ENCODE measurements around the gene MIX23.
A peak's percentile ranks its signal among the peaks of the same experiment; 100 is the strongest.

MIX23 gene

DNA sequence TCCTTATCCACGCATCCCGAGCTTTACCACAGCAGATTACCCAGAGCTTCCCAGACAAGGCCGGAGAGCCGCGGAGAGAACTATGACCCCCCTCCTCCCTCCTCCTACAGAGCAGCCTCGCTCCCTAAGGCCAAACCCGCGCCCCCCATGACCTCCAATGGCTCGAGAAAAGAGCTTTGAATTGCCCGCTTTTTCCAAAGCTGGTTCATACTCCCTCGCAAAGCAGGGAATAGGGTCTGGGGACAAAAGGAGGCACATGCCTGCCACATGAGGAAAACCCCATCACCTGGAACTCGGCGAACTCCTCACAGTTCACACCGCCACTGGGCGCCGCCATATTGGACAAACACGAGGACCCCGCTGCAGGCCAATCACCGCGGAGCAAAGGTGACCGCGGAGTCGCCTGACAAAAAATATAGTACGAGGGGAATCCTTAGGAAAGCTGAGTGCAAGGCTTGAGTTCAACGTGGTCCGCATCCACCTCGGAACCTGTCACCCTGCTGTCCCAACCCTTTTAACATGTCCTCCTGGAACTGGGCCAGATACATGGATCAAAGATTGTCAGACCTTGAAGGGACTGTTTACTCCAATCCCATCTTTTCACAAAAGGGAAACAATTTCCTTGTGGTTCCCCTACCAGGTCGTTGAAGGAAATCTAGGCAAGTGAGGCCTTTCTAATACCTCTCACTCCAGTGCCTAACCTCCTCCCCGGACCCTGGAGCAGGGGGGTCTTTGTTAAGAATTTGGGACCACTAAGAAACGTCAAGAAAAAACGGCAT is at the start of gene MIX23:
MIX23 (minus strand) TSS at position 344 of the 779 bp plus-strand sequence; CDS start at position 337, 7 bp downstream.
- peak; percentile 96 for DNase-seq

DNA sequence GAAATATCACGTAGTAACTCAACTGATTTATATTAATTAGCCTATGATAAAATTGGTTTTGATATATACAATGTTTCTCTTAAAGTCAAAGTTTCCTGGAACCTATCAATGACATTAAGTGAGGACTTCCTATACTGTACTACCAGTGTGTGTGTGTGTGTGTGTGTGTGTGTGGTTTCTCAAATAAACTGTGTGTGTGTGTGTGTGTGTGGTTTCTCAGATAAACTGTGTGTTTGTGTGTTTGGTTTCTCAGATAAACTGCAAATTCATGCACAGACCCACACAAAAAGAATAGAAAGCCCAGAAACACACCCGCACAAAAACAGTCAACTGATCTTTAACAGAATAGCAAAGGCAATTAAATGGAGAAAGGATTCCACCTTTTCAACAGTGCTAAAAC is 47.3 kb upstream of the MIX23 start:
- no peak for DNase-seq

DNA sequence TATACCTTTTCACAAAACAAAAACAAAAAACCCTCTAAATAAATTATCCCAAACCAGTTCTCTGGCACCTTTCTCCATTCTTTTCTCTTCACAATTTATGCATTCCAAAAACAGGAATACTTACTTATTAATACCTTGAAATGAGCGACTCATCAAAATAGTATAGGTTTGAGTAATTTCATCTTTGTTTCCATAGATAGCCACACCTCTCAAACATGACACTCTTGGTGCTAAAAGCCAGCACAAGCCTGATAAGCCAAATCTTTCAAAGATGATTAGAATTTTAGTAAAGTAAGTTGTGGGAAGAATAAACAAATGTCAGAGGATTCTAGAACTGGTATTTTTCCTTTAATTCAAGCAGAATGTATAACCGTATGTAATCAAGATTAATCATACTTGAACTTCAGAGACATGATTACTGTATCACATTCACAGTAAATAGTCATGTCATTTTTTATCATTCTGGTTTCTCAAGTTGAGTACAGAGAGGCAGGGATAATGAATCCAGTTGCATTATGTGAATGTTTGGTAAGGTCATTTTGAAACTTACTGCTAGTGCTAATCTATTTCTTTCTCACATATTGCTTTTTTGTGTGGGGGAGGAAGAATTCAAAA is 44.9 kb upstream of the MIX23 start:
- DNase-seq = no peak

DNA sequence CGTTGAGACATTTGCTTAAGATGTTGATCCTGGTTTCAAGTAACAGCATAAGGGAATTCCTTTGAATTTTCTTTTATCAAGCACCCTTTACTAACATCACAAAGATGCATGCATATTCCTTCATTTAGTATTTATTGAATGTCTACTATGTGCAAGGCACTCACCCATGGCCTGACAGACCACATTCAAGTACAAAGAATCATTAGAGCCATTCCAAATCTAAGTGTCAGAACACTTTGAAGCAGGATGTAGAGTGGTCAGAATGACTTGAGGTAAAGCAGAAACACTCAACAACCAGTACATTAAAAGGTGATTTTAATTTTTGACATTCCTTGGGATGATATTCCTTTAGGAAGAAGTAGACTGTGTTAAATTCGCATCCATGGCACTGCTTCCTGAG is 38.8 kb upstream of the MIX23 start:
- DNase-seq = no peak

DNA sequence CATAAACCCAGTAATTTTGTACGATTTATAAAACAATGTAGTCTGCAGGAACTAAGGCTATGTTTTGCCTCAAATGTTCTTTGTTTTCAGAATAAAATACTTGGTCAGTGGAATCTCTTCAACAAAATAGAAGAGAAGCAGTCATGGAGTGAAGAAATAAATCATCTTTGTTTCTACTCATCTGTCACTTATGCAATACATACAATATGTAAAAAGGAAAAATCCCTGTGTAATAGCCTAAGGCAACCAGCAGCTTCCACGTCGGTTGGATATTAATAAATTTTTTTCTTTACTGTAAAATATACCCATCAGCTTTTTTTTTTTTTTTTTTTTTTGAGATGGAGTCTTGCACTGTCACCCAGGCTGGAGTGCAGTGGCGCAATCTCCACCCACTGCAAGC is 38.1 kb upstream of the MIX23 start:
- no peak for DNase-seq

DNA sequence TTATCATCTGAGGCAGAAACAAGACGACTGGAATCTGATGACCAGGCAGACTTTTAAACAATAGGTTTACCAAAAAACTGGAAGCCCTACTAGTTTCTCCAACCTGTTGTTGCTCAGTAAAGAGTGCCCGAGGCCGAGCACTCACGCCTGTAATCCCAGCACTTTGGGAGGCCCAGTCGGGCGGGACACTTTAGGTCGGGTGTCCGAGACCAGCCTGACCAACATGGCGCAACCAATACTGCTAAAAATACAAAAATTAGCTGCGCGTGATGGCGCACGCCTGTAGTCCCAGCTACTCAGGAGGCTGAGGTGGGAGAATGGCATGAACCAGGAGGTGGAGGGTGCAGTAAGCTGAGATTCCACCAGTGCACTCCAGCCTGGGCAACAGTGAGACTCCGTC is 33.9 kb upstream of the MIX23 start:
- no peak for DNase-seq

DNA sequence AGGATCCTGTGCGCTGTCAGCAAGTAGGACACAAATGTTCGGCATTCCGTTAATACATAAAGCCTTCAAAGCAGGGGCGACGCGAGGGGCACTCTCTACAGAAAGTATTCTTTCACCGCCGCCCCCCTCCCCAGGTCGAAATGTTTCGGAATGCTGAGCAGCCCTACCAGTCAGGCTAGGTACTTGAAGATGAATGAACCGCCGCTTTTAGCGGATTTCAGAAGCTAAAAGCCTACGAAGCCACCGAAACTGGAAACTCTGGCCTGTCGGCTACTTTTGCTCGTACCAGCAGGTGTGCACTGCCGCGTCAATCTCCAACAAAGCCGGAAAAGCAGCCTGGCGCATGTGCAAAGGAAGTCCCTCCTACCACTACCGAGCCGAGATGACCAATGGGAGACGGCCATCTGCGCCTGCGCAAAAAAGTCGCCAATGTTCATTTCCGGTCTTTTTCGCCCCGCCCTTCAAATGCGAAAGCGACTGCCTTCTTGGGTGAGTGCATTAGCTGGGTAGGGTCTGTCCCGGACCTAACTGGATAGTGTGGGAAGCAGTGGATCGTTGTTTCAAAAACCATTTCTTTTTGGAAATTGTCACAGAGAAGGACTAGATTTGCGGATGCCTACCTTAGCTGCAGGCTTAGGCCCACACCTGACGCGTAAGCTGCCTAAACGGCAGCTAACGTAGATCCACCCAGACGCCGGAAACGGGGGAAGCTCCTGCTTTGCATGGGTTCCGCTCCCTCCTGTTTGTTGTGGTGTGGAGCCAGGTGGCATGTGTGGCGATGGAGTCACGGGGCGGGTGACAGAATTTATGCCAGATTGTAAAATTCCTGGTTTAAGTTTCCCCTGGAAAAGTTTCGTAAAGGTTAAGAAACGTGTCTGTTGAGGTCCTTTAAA is 33.0 kb upstream of the MIX23 start, which contains the start of gene WDR5B:
WDR5B (minus strand) TSS at position 301 of the 893 bp plus-strand sequence. CDS start 534 bp downstream, outside the sequence.
- DNase-seq = no peak

DNA sequence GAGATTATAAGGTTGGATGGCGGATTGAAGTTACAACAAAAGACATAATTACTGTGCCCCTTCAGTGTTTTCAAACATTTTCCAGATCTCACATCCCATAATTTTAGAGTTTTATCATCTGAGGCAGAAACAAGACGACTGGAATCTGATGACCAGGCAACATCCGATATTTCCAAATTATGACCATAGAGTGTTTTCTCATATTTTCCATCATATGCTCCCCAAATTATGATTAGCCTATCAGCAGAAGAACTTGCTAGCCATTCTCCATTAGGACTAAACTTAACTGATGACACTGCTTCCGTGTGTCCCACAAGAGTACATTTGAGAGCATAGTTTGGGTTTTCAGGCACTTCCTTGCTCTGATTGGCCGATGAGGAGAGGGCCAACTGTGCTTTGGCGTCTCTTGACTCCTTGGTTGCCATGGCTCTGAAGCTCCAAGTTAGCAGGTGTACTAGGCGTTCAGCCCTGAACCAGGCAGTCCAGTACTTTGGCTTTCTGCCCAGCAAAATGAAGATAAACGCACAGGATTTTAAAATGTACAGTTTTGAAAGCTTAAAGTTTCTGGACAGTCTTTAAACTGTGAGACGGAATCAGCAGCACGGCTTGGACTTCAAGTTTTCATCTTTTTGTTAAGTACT is 32.2 kb upstream of the MIX23 start:
- DNase-seq = no peak

DNA sequence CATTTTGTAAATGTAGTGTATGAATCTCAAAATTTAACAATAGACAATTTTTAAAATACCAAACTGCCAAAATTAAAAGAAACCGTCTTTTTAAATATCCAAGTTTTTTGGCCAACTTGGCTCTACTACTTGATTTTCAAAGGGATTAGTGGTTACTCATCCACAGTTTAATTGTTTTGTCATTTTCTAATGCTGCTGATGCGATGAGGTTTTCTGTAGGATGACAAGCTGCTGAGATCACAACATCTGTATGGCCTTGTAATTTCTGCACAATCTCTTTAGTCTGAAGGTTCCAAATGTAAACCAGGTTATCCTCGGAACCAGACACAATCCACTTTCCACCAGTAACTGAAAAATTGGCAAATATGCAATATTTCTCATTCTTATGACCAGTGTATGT is 31.4 kb upstream of the MIX23 start:
- DNase-seq = no peak

DNA sequence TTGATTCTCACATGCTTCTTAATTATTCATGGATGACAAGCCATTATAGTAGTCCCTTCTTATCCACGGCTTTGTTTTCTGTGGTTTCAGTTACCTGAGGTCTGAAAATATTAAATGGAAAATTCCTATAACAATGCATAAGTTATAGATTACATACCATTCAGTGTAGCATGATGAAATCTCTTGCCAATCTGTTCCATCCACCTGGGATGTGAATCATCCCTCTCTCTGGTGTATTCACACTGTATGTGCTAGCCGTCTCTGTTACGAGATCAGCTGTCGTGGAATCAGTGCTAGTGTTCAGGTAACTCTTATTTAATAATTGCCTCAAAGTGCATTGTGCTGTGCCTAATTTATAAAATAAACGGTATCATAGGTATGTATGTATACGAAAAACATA is 27.6 kb upstream of the MIX23 start:
- no peak for DNase-seq

DNA sequence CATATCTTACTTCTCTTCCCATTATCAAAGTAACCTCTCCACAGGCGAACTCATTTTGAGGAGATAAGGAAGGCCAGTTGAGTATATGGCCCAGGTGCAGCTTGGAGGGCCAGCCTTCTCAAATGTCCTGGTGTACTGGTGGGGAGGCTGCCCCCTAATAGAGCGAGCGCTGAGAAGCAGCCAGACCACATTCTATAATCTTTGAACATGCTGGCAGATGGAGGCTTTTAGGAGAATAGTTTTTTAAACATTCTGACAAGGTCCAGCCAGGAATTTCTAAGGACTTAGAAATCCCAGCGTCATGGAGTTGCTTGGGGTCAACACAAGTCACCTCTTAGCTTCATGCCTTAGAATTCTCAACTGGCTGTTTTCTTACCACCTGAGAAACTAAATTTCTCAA is 27.1 kb upstream of the MIX23 start:
- no peak for DNase-seq

DNA sequence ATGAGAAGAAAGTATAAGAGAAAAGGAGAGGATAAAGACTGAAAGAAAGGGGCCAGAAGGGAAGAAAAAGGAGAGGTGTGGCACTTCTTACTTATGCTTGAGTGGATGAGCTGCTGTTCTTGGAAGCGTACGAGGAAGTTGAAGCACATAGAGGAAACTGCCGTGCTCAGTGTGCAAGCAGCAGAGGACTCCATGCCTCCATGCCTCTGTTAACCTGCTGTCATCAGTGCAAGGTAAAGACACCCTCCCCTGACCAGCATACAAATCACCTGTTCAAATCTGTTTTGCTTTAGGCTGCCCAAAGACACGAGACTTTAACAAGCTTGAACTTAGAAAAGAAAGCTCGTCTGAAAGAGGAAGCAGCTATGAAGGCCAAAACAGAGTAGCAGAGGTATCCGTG is 26.4 kb upstream of the MIX23 start:
- no peak for DNase-seq

DNA sequence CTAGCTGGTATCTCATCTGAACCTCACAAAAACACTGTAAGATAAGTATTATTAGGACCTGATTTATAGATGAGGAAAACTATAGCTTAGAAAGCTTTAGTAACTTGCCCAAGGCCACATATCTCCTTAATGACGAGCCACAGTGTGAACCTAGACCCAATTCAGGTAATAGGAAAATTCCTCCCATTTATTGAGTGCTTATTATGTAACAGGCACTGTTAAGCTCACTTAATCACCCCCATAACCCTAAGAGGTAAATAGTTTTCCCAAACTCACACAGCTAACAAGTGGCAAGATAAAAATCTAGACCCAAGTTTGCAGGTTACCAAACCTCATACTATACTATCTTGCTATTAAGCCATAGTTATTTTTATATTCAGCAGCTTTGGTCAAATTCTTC is 24.9 kb upstream of the MIX23 start:
- DNase-seq = no peak

DNA sequence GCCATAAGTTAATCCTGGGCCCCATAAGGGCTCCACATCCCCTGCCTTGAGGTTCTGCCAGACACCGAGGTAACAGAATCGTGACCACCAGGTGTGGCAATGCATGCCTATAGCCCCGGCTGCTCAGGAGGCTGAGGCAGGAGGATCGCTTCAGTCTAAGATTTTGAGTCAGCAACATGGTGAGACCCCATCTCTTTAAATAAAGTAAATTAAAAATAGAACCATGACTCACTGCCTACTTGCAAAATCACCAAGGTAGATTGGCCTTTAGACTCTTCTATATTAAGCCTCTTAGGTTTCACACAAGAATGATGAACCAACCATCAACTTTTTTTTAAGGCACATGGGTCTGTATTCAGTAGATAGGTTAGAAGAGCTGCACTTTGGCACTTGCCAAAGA is 23.2 kb upstream of the MIX23 start:
- DNase-seq = no peak

DNA sequence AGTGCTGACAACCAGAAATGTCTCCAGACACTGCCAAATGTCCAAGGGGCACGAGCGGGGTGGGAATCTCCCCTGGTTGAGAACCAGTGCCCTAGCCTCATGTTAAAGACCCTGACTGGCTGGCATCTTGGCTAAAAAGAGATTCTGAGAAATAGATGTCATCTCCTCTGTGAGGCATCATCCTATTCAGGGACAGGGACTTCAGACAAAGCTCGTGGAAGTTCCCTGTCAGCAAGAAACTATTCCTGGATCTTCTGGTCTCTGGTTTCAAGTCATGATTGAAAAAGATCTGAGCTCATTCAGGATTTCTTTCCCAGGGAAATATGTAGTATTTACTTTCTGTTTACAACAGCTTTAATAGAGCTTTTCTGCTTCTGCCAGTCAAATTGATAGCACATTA is 22.0 kb upstream of the MIX23 start:
- DNase-seq = no peak

DNA sequence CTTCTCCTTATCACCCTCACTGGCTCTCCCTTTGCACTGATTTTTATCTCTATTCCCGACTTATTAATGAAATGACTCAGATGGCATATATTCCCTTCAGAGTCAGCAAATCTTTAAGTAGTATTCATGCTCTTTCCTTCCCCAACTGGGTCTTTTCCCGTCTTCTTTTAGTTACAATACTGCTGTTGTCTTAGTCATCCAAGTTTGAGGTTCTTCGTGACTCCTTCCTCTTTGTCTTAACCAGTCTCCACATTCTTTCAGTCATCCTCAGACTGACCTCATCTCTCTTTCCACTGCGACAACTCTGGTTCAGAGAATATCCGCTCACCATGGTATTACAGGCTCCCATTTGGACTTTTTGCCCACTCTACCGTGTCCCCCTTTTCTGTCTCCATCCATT is 20.5 kb upstream of the MIX23 start:
- no peak for DNase-seq

DNA sequence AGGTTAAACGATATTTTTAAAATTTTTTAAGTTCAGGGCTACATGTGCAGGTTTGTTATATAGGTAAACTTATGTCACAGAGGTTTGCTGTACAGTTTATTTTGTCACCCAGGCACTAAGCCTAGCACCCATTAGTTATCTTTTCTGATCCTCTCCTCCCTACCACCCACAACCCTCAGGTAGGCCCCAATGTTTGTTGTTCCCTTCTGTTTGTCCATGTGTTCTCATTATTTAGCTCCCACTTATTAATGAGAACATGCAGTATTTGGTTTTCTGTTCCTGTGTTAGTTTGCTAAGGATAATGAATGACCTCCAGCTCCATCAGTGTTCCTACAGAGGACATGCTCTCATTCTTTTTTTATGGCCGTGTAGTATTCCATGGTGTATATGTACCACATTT is 15.9 kb upstream of the MIX23 start:
- no peak for DNase-seq

DNA sequence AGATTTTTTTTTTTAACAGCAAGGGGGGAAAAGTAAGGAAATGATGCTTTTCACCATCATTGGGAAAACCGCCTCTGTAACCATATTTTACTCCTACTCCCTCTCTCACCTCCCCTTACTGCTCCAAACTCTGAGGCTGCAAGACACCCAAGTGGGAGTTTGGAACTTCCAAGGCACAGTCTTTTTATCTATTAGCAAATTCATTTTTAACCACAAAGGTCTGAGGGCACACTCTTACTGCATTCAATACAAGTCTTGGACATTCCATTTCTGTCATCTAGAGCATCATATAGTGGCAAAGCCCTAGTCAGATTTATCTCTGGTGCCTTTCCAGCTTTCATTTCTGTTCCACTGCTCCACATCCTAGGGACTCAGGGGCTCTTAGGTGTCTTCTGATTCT is 14.2 kb upstream of the MIX23 start:
- no peak for DNase-seq

DNA sequence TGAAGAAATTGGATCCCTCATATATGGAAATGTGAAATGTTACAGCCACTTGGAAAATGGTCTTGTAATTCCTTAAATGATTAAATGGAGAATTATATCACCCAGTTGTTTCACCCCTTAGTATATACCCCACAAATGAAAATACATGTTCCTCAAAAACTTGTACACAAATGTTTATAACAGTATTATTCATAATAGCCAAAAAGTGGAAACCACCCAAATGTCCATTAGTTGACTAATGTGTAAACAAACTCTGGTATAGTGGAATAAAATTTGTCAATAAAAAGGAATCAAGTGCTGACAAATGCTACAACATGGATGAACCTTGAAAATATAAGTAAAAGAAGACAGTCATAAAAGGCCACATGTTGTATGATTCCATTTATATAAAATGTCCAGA is 13.5 kb upstream of the MIX23 start:
- no peak for DNase-seq

DNA sequence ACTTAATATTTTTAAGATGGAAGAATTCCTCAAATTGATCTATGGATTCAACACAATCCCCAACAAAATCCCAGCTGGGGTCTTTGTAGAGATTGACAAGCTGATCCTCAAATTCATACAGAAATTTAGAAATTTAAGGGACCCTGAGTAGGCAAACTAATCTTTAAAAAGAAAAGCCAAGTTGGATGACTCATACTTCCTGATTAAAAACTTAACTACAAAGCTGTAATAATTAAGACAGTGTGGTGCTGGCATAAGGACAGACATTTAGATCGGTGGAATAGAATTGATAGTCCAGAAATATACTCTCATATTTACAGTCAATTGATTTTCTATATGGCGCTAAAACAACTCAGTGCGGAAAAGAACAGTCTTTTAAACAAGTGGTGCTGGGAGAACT is 12.6 kb upstream of the MIX23 start:
- DNase-seq = no peak

DNA sequence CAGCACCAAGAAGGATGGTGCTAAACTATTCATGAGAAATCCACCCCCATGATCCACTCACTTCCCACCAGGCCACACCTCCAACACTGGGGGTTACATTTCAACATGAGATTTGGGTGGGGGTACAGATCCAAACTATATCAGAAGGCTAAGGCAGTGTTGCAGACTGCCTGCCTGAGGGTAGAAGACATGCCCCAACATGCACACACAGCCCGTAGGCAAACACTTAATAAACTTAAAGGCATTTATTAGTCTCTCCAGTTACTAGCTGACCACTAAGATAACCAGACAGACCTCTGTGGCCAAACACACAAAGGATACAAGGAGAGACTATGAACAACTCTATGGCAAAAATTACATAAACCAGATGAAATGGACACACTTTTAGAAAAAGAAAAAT is 11.1 kb upstream of the MIX23 start:
- DNase-seq = no peak

DNA sequence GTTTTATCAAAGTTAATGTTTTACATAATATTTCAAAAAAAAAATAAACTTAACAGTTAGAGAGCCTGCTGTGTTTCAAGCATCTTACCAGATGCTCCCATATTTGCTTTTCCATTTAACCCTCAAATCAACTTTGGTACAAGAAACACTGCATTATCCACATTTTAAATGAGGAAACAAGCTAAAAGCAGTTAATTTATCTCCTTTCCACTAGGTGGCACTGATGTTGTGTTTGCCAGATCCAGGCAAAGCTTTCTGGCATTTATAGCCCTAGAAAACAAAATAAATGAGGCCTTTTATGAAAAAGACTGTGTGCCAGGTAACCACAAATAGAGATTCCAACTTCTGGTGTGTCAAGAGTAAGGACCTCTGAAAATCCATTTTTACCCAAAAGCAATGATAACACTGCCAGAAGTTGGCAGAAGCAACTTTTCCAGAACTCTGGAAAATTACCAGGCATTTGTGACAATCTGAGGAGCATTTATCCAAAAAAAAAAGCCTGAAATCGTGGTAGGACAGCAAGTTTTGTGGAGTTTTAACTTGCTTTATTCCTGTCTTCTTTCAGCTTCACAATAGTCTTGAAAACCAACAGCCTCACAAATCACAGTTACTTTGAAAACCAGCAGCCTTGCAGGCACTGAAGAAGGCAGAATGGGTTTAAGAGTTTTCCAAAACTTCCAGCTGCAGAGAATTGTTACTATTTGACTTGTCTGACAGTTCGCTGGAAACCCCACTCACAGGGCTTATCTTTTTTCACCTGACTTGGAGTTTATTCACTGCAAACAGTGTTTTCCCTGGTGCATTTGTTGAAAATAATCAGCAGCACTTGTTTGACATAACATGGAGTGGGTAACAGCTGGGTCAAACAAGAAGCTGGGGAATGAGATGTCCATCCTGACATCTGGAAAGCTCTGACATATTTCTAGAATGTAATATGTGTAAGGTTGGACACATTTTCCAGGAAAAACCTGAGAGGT is 10.1 kb upstream of the MIX23 start:
- peak; percentile 79 for DNase-seq

Data from NCI-H1105 treated with DMSO at 0.1 percent for 48 hours (cell line).